HepG2 (cell line): Measurements from ENCODE around the gene MAP1B. TPM values are rescaled to one million over a fixed set of nuclear protein-coding genes. Genes with fewer than 3 reads are reported as not detected.

Experiments
- ATAC-seq: fragments of 200-7000 bp; cut with Tn5 transposase; 3 replicates; pipeline ENCODE4 v1.9.1; 2020; ENCODE audit warnings: mild to moderate bottlenecking, moderate library complexity
- BruUV-seq: library from RNA; stranded (reverse); fragments of 400-500 nt; replicated peaks from 2 replicates; lab custom pipeline; 2021; lab: Mats Ljungman, UMichigan
- CTCF ChIA-PET: fragments of 300-600 bp; formaldehyde crosslinking; extraction: SDS; loops from one replicate; lab custom pipeline; 2021; ENCODE audit warnings: low total read pairs, inconsistent platforms, low intra/inter-chr PET ratio; lab: Yijun Ruan, JAX
- POLR2A ChIA-PET: fragments of 350-600 bp; sonication (Branson Sonifier 250); formaldehyde crosslinking; loops from one replicate; lab custom pipeline; 2020; ENCODE audit warnings: antibody characterized with exemption, inconsistent platforms; lab: Yijun Ruan, JAX
- DNase-seq: peaks from one replicate; pipeline ENCODE4 v3.0.0-alpha.2; 2015; ENCODE audit warnings: low spot score
- FAIRE-seq: peaks from 3 replicates; lab custom pipeline; 2011; peaks lifted over from hg19 to GRCh38; lab: Jason Lieb, UNC
- H2AFZ ChIP-seq: one replicate; pipeline ENCODE4 v1.6.1; 2011; ENCODE audit warnings: low read length, inconsistent platforms
- H3K27ac ChIP-seq: fragments of 300-600 bp; 3 replicates; pipeline ENCODE4 v1.8.0; 2011; ENCODE audit warnings: mixed run types, mild to moderate bottlenecking, mixed read lengths, low read length, inconsistent platforms; ENCODE audit not compliant: insufficient read depth; ENCODE audit errors: extremely low read length
- H3K27me3 ChIP-seq, 2 experiments: fragments of 200-600 bp in 1 of 2; 2 replicates in 1 of 2; 3 replicates in 1 of 2; pipeline versions ENCODE4 v1.6.0 to v1.8.0; 2011; ENCODE audit warnings: low read length in 2 of 2, mild to moderate bottlenecking in 2 of 2, moderate library complexity in 2 of 2, inconsistent platforms in 1 of 2; ENCODE audit not compliant: insufficient read depth in 2 of 2, control insufficient read depth in 1 of 2
- H3K36me3 ChIP-seq, 2 experiments: fragments of 200-600 bp in 1 of 2; replicated peaks in 1 of 2; 2 replicates in 1 of 2; 3 replicates in 1 of 2; pipeline versions ENCODE4 v1.5.1 to v1.8.0; 2011; ENCODE audit warnings: low read length in 2 of 2, inconsistent platforms in 1 of 2; ENCODE audit not compliant: insufficient read depth in 2 of 2, control insufficient read depth in 1 of 2
- H3K4me1 ChIP-seq: 2 replicates; pipeline ENCODE4 v1.5.1; 2012; ENCODE audit warnings: low read length, inconsistent platforms; ENCODE audit not compliant: insufficient read depth
- H3K4me2 ChIP-seq: 2 replicates; pipeline ENCODE4 v1.6.0; 2011; ENCODE audit warnings: low read depth, low read length, inconsistent platforms
- H3K4me3 ChIP-seq, 3 experiments: fragments of 200-600 bp in 1 of 3; sonication (generic), shearing (Covaris generic) in 1 of 3; replicated peaks in 1 of 3; 2 replicates each; pipeline ENCODE4 v1.5.1; 2011 to 2016; ENCODE audit warnings: low read length in 3 of 3, inconsistent platforms in 2 of 3, low read depth in 2 of 3, mild to moderate bottlenecking in 2 of 3, control low read depth in 1 of 3, mixed read lengths in 1 of 3; ENCODE audit not compliant: insufficient read depth in 1 of 3
- H3K79me2 ChIP-seq: one replicate; pipeline ENCODE4 v1.6.1; 2011; ENCODE audit warnings: low read length, inconsistent platforms; ENCODE audit not compliant: insufficient read depth
- H3K9ac ChIP-seq: 2 replicates; pipeline ENCODE4 v1.6.0; 2011; ENCODE audit warnings: mild to moderate bottlenecking, low read depth, low read length, inconsistent platforms; ENCODE audit not compliant: insufficient read depth
- H3K9me3 ChIP-seq: 2 replicates; pipeline ENCODE4 v1.5.1; 2012; ENCODE audit warnings: mild to moderate bottlenecking, low read length
- H4K20me1 ChIP-seq: 2 replicates; pipeline ENCODE4 v1.6.0; 2011; ENCODE audit warnings: inconsistent platforms, mild to moderate bottlenecking, low read length, moderate library complexity; ENCODE audit not compliant: insufficient read depth
- NFKBIZ ChIP-seq: IDR thresholded peaks from 2 replicates; pipeline ENCODE4 v1.6.1; 2018; ENCODE audit warnings: missing genetic modification reagents, missing compliant biosample characterization
- ONECUT2 ChIP-seq: sonication (generic); formaldehyde crosslinking; IDR thresholded peaks from 2 replicates; pipeline ENCODE4 v1.4.0; 2020; ENCODE audit warnings: missing genetic modification reagents
- PHB2 ChIP-seq: fragments of 450-650 bp; IDR thresholded peaks from 2 replicates; pipeline ENCODE4 v1.6.1; 2018; ENCODE audit not compliant: partially characterized antibody
- POGZ ChIP-seq: sonication (generic); formaldehyde crosslinking; IDR thresholded peaks from 2 replicates; pipeline ENCODE4 v1.4.0; 2020; ENCODE audit warnings: mild to moderate bottlenecking, missing genetic modification reagents
- RBAK ChIP-seq: sonication (generic); formaldehyde crosslinking; IDR thresholded peaks from 2 replicates; pipeline ENCODE4 v1.5.1; 2020; ENCODE audit warnings: mild to moderate bottlenecking, missing genetic modification reagents
- SRY ChIP-seq: sonication (generic); formaldehyde crosslinking; IDR thresholded peaks from 2 replicates; pipeline ENCODE4 v1.8.0; 2022; ENCODE audit warnings: mild to moderate bottlenecking, missing genetic modification reagents
- ZNF264 ChIP-seq: sonication (generic); formaldehyde crosslinking; IDR thresholded peaks from 2 replicates; pipeline ENCODE4 v1.4.0; 2020; ENCODE audit warnings: missing genetic modification reagents
- ZNF44 ChIP-seq: sonication (generic); formaldehyde crosslinking; IDR thresholded peaks from 2 replicates; pipeline ENCODE4 v1.5.1; 2020; ENCODE audit warnings: mild to moderate bottlenecking, missing genetic modification reagents
- WGBS: methylation state at CpG from one replicate; pipeline ENCODE4 v1.1.6; 2017; ENCODE audit warnings: low lambda C conversion rate; 5-methylcytosine and 5-hydroxymethylcytosine counted together
- in situ Hi-C: cut with HindIII; loops from 2 replicates; pipeline ENCODE4 v1.10.0; 2017; ENCODE audit warnings: low pct_unique_long_range_greater_than_20kb; ENCODE audit not compliant: extremely low pct_ligation_motif_present
- intact Hi-C: fragments of 100-400 bp; cut with micrococcal nuclease; formaldehyde crosslinking; loops from one replicate; pipeline ENCODE4 v1.10.0; 2022; ENCODE audit not compliant: unreplicated experiment
- polyA plus RNA-seq, 8 experiments: library from polyadenylated mRNA; depleted of rRNA in 3 of 8; stranded (reverse) in 7 of 8; unstranded in 1 of 8; fragments of >200 nt; fragmentation: Illumina TruSeq in 4 of 8; extraction: Trizol in 4 of 8; gene quantifications; 2 replicates each; pipeline versions ENCODE4 v1.2.1 to v1.2.3, GENCODE V29; 2011 to 2016; ENCODE audit warnings: low read depth in 4 of 8, missing spikeins in 1 of 8, mixed read lengths in 1 of 8; ENCODE audit not compliant: insufficient read depth in 1 of 8
- total RNA-seq, 5 experiments: library from RNA; depleted of rRNA; stranded (reverse); fragments of >200 nt; fragmentation: Illumina TruSeq; extraction: Trizol; gene quantifications; 2 replicates each; pipeline ENCODE4 v1.2.3, GENCODE V29; 2016; ENCODE audit warnings: low read depth in 1 of 5
- TF ChIP-seq, protein P1 (sequence below): sonication (generic); formaldehyde crosslinking; IDR thresholded peaks from 2 replicates; pipeline ENCODE4 v1.4.0; 2020; ENCODE audit warnings: missing genetic modification reagents
- TF ChIP-seq, protein P2 (sequence below): IDR thresholded peaks from 2 replicates; pipeline ENCODE4 v1.6.1; 2016; ENCODE audit warnings: control low read depth
- TF ChIP-seq, protein P3 (sequence below): sonication (generic); formaldehyde crosslinking; IDR thresholded peaks from 2 replicates; pipeline ENCODE4 v1.4.0; 2020; ENCODE audit warnings: mild to moderate bottlenecking, missing genetic modification reagents

MAP1B gene
- total and polyA plus RNA-seq, 2 of the 13 experiments (the other 11 are each of a cell fraction or from before 2014, with no cell fraction given) = 3.3 to 6.2 TPM

DNA sequence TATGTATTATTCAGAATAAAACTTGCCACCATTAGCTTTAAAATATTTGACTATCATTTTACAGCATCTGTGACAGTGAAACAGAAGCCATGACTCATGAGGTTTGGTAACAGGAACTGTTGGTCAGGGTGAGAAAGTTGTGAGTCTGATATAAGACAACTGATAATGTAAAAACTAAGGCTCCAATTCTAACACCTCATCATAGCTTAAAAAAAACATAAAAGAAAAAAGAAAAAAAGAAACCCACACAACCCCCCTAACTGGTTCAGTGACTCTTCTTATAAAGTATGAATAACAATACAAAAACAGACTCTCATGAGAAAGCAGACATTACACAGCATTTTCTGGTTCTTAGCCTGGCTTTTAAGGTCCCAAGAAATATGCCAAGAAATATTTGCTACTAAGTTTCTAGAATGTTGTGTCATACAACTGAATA is 127.0 kb downstream of the MAP1B start:
- ChIA-PET CTCF (no interaction called here), POLR2A (no interaction called here)
- FAIRE-seq (no peak), ATAC-seq (no peak), DNase-seq (no peak)
- TF ChIP-seq, protein P1, sequence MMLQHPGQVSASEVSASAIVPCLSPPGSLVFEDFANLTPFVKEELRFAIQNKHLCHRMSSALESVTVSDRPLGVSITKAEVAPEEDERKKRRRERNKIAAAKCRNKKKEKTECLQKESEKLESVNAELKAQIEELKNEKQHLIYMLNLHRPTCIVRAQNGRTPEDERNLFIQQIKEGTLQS (CRISPR knock-in tag) = no peak
- TF ChIP-seq ZNF264 (CRISPR knock-in tag) (no peak), SRY (CRISPR knock-in tag) (no peak), PHB2 (no peak), ONECUT2 (CRISPR knock-in tag) (no peak), NFKBIZ (CRISPR knock-in tag) (no peak)
- TF ChIP-seq, protein P2, sequence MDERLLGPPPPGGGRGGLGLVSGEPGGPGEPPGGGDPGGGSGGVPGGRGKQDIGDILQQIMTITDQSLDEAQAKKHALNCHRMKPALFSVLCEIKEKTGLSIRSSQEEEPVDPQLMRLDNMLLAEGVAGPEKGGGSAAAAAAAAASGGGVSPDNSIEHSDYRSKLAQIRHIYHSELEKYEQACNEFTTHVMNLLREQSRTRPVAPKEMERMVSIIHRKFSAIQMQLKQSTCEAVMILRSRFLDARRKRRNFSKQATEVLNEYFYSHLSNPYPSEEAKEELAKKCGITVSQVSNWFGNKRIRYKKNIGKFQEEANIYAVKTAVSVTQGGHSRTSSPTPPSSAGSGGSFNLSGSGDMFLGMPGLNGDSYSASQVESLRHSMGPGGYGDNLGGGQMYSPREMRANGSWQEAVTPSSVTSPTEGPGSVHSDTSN = no peak
- Histone ChIP-seq H3K9ac (no peak overlapping the region), H3K27me3 (no peaks in the 10 kb centered on the region), H3K4me1 (no peaks in the 10 kb centered on the region), H3K9me3 (no peaks in the 10 kb centered on the region), H3K36me3 (peaks cover 13 to 46% of the 10 kb centered on the region in 2 experiments), H3K27ac (no peak overlapping the region), H3K4me2 (no peak overlapping the region), H3K4me3 (no peak overlapping the region), H3K79me2 (no peaks in the 10 kb centered on the region), H2AFZ (no peak overlapping the region), H4K20me1 (no peaks in the 10 kb centered on the region)
- in situ Hi-C loops = no loop called here
- intact Hi-C loops = no loop called here
- BruUV-seq = no TSS peak

DNA sequence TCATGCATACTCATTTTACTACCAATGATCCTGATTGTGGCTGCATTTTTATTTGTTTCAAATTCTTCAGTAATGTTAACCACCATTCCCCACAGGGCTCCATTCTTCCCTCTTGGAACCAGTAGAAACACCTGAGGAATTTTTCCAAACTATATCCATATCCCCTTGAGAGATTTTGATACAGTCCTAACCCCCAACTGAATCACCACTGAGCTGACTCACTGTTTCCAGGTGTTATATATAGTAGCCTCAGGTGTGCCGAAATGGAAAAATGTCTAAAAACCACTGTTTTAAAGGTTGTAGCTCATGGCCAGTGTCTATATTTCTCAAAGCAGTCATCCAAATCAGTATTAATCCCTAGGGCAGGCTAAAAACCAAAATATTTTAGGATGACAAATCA is 127.6 kb downstream of the MAP1B start:
- WGBS = 100% methylated on average over 1 of the region's 1 CpG
- TF ChIP-seq, protein P3, sequence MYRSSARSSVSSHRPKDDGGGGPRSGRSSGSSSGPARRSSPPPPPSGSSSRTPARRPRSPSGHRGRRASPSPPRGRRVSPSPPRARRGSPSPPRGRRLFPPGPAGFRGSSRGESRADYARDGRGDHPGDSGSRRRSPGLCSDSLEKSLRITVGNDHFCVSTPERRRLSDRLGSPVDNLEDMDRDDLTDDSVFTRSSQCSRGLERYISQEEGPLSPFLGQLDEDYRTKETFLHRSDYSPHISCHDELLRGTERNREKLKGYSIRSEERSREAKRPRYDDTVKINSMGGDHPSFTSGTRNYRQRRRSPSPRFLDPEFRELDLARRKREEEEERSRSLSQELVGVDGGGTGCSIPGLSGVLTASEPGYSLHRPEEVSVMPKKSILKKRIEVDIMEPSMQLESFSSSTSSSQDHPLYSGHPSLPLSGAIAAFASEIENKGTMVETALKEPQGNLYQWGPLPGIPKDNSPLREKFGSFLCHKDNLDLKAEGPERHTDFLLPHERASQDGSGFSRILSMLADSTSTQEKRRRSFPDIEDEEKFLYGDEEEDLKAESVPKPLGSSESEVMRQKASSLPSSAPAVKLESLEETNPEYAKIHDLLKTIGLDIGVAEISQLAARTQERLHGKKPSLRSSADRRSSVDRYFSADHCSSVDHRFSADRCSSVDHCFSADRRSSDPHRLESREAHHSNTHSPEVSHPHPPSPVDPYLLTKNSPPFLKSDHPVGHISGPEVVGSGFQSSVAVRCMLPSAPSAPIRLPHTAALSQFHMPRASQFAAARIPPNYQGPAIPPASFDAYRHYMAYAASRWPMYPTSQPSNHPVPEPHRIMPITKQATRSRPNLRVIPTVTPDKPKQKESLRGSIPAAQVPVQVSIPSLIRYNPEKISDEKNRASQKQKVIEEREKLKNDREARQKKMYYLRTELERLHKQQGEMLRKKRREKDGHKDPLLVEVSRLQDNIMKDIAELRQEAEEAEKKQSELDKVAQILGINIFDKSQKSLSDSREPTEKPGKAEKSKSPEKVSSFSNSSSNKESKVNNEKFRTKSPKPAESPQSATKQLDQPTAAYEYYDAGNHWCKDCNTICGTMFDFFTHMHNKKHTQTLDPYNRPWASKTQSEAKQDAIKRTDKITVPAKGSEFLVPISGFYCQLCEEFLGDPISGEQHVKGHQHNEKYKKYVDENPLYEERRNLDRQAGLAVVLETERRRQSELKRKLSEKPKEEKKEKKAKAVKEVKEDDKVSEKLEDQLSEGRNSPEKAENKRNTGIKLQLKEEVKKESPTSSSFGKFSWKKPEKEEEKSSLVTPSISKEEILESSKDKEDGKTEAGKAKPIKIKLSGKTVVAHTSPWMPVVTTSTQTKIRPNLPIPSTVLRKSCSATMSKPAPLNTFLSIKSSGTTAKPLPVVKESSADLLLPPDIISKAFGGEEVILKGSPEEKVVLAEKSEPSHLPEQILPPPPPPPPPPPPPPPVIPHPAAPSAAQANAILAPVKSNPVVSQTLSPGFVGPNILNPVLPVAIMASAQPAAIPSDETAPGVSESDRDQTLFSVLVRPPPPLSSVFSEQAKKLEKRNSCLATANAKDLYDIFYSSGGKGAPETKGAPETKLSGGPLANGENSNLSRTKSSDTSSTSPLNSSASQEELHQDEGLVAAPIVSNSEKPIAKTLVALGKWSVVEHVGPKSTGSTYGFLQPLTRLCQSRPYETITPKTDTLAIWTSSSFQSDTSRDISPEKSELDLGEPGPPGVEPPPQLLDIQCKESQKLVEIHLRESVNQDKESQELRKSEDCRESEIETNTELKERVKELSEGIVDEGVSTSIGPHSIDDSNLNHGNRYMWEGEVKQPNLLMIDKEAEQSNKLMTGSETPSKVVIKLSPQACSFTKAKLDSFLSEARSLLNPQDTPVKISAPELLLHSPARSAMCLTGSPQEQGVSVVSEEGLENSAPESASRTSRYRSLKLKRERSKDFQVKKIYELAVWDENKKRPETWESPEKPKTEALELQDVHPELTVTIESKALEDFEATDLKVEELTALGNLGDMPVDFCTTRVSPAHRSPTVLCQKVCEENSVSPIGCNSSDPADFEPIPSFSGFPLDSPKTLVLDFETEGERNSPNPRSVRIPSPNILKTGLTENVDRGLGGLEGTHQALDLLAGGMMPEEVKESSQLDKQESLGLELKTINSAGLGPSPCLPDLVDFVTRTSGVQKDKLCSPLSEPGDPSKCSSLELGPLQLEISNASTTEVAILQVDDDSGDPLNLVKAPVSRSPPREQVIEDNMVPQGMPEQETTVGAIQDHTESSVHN (CRISPR knock-in tag) = no peak
- no peak for TF ChIP-seq RBAK (CRISPR knock-in tag)
- no peak for TF ChIP-seq POGZ (CRISPR knock-in tag)
- no peak for TF ChIP-seq ZNF44 (CRISPR knock-in tag)

More for the DNA sequence above, 127.6 kb downstream of the MAP1B start:
- no peak overlapping the region for H3K4me3 ChIP-seq
- H3K36me3 ChIP-seq = peaks cover 13 to 48% of the 10 kb centered on the region in 2 experiments
- intact Hi-C loops = no loop called here
- ChIA-PET CTCF (no interaction called here), POLR2A (no interaction called here)
- ATAC-seq (no peak), DNase-seq (no peak), FAIRE-seq (no peak)
- BruUV-seq = no TSS peak
- H3K27ac ChIP-seq = no peak overlapping the region
- H3K9me3 ChIP-seq = no peaks in the 10 kb centered on the region
- no peaks in the 10 kb centered on the region for H4K20me1 ChIP-seq
- no peaks in the 10 kb centered on the region for H3K79me2 ChIP-seq
- no peak overlapping the region for H3K9ac ChIP-seq
- no peak overlapping the region for H2AFZ ChIP-seq
- H3K4me1 ChIP-seq = no peaks in the 10 kb centered on the region
- H3K4me2 ChIP-seq = no peak overlapping the region
- no peaks in the 10 kb centered on the region for H3K27me3 ChIP-seq
- in situ Hi-C loops = no loop called here
